GM19025 (cell line): Measurements from ENCODE around the gene RO60.
"Not testable (repeated sequence)": the region's sequence is repeated elsewhere in the genome, so short reads cannot be mapped to it uniquely, and the experiment has no call there.

Experiments
- ATAC-seq: cut with Tn5 transposase; IDR thresholded peaks from one replicate; pipeline ENCODE4 v1.9.1; 2021; ENCODE audit warnings: mild to moderate bottlenecking, low read depth, moderate library complexity; ENCODE audit not compliant: unreplicated experiment

The RO60 gene

GRCh38 chr1:193059282-193060114 lies at the start of gene RO60, which contains the start of gene UCHL5:
Gene RO60 (plus strand): TSS chr1:193059612. CDS start chr1:193069055, 9,443 bp downstream.
Gene UCHL5 (minus strand): TSS chr1:193059360. CDS start chr1:193059260, 100 bp downstream.
- peak; percentile 91 for ATAC-seq

GRCh38 chr1:193011406-193011805 lies 48.0 kb upstream of the RO60 start:
- ATAC-seq, result no peak

DNA sequence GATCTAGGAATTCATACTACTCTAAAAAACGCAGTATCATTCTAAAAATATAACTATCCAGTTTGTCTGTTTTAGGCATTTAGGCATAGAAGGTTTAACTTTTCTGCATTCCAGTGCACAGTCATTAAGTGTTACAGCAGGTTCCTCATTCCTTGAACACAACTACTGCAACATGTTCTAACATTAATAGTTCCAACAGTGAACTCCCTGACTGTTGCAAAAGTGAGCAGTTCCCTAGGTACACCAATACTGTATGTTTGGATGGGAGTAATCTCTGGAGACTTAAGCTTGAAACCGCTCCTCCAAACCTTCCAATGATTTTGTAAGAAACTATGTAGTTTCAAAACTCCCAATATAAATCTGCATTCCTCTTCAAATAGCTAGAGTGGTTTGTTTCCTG lies 46.4 kb upstream of the RO60 start:
- ATAC-seq, result no peak

DNA sequence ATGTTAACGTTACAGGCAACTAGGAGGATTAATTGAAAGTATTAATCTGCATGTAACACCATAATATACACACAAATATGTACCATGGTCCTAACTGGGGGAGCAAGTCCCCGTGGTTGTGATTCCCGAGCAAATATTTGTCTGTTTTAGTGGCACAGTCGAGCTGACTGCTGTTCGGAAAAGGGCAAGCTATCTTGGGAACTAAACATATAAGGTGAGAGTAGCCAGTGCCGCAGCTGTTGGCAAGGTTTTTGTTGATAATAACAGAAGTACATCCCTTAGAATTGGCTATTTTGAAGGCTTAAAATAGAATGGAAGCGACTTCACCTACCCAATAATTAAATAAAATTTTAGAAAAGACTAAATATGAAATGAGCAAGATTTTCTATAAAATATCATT lies 45.7 kb upstream of the RO60 start:
- ATAC-seq, result no peak

GRCh38 chr1:193014400-193014799 lies 45.0 kb upstream of the RO60 start:
- no peak for ATAC-seq

- no peak for ATAC-seq
Measured at GRCh38 chr1:193016788-193017187, 42.6 kb upstream of the RO60 start.

DNA sequence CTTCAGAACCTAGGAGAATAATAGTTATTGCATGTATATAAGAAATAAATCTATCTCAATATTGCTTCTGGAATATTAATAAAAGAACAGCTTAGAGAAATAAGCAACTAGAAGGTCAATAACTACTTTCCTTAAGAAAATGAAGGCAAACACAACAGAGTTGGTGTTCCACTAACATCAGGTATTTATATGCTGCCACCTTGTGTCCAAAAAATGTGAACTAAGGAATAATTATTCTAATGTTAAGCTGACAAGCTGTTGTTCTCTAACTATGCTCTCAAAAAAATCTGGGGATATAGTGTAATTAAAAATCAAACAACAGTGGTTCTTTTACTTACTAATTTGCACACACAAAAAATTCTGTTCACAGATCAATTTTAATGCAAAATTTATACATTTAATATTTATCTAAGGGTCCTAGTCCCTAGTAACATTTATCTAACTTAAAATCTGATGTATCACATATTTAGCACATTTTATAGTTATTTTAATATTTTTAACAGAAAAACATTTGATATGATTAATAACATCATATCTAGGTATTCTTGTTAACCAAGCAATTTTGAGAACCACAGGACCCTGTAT lies 39.9 kb upstream of the RO60 start:
- ATAC-seq, result peak; percentile 57

DNA sequence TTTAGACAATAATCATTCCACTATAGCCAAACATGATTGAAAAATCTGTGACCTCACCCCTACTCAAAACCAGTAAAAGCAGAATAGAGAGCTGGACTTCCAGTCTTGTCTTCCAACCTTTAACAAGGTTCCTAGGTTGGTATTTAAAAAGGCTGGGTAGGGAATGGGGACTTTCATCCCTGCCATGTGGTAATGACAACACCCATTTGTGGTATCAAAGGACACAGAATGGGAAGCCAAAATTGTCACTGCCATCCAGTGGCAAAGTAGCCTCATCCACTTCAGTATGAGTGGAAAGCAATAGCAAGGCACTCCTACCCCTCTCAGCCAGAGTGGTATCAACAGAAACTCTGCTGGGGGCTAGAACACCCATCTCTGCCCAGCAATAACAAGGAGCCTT lies 34.2 kb upstream of the RO60 start:
- ATAC-seq, result no peak

DNA sequence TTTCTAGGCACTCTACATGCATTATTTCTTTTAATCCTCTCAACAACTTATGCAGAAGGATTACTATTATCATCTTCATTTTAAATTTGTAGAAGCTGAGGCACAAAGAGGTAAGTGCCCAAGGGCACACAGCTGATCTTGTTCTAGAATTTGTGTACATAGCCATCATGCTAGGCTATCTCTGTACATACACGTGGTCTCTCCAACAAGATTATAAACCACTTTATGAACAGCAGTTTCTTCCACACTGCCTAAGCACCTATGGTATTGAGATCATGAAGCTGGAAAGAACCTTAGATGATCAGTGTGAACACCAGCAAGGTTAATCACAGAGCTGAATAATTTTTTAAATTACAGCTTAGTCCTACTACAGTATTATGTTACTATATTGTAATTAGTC lies 29.1 kb upstream of the RO60 start:
- no peak for ATAC-seq

GRCh38 chr1:193031431-193031830 lies 28.0 kb upstream of the RO60 start:
- ATAC-seq, result no peak

DNA sequence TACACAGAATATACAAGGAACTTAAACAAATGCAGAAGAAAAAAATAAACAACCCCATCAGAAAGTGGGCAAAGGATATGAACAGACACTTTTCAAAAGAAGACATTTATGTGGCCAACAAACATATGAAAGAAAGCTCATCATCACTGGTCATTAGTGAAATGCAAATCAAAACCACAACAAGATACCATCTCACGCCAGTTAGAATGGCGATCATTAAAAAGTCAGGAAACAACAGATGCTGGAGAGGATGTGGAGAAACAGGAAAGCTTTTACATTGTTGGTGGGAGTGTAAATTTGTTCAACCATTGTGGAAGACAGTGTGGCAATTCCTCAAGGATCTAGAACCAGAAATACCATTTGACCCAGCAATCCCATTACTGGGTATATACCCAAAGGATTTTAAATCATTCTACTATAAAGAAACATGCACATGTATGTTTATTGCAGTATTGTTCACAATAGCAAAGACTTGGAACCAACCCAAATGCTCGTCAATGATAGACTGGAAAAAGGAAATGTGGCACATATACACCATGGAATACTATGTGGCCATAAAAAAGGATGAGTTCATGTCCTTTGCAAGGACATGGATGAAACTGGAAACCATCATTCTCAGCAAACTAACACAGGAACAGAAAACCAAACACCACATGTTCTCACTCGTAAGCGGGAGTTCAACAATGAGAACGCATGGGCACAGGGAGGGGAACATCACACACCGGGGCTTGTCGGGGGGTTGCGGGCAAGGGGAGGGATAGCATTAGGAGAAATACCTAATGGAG lies 26.6 kb upstream of the RO60 start:
- not testable (repeated sequence) for ATAC-seq

GRCh38 chr1:193033610-193034009 lies 25.8 kb upstream of the RO60 start:
- no peak for ATAC-seq

- ATAC-seq, result no peak
Measured at GRCh38 chr1:193036337-193037047, 22.9 kb upstream of the RO60 start.

DNA sequence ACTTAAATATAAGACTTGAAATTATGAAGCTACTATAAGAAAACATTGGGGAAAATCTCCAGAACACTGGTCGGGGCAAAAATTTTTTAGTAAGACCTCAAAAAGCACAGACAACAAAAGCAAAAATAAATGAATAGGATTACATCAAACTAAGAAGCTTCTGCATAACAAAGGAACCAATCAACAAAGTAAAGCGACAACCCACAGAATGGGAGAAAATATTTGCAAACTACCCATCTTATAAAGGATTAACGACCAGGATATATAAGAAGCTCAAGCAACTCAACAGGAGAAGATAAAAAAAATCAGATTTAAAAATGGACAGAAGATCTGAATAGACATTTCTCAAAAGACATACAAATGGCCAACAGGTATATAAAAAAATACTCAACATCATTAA lies 19.4 kb upstream of the RO60 start:
- ATAC-seq, result no peak

DNA sequence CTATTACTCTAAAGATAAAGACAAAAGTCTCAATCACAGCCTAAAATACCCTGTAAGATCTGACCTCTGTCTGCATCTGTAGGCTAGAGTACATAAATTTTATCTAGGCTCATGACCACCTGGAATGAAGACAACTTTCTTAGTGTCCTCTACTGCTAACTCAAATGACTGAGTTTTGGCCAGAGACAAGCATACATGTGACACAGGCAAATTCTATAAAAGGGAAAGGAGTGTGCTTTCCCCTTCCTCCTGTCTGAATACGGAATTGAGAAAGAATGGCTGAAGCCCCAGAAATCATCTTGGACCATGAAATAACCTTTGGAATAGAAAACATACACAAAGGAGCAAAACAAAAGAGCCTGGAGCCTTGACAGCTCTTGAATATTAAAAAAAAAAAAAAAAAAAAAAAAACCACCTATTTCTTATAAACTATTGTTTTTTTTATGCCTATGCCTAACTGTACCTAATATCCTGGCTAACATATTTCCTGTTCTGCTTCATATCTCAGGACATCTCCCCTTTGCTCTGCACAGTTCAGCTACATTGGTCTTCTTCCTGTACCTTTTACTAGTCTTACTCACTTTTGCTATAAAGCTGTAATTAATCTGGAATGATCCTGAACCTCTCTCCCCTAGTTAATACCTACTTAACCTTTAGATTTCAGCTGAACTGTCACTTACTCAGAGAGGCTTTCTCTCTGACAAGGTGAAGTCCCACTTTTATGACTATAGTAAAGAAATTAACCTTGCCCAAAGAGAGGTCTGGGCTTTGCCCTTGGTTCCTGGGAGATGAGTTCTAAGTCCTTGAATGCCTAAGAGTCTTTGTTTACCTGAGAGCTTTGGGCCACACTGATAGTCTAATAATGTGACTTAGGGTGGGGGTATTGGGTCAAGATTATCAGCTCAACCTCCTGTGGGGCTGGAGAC lies 16.4 kb upstream of the RO60 start:
- ATAC-seq, result no peak

DNA sequence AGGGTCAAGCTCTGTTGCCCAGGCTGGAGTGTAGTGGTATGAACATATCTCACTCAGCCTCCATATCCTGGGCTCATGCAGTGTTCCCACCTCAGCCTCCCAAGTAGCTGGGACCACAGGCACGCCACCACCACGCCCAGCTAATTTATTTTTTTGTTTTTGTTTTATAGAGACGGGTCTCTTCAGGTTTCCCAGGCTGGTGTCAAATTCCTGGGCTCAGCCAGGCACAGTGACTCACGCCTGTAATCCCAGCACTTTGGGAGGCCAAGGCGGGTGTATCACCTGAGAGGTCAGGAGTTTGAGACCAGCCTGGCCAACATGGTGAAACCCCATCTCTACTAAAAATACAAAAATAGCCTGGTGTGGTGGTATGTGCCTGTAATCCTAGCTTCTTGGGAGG lies 10.5 kb upstream of the RO60 start:
- ATAC-seq, result not testable (repeated sequence)

- ATAC-seq, result no peak
Measured at GRCh38 chr1:193054169-193054675, 5.2 kb upstream of the RO60 start.

GRCh38 chr1:193058529-193059281 lies 707 bp upstream of the RO60 start:
- ATAC-seq, result peak; percentile 37

GRCh38 chr1:193060115-193060403 lies 647 bp downstream of the RO60 start:
- no peak for ATAC-seq
